Lower leg skin (tissue), 4 donors: Measurements from ENCODE around the gene EFTUD2. TPM values are rescaled to one million over a fixed set of nuclear protein-coding genes. Genes with fewer than 3 reads are reported as not detected.

Experiments used
- DNase-seq, 2 donors: peaks; one replicate each; pipeline ENCODE4 v3.0.0-alpha.2; 2019; ENCODE audit warnings: low spot score in 2 of 2
- H3K4me3 ChIP-seq: fragments of 200-600 bp; sonication (generic); 2 replicates; pipeline ENCODE4 v1.5.1; 2017; ENCODE audit warnings: mild to moderate bottlenecking, low read depth; ENCODE audit not compliant: poor library complexity, severe bottlenecking
- POLR2A ChIP-seq, 2 donors: fragments of 450-650 bp; IDR thresholded peaks; one replicate each; pipeline ENCODE4 v1.6.1; 2016 to 2017; ENCODE audit warnings: antibody characterized with exemption in 2 of 2, mild to moderate bottlenecking in 1 of 2, moderate library complexity in 1 of 2
- WGBS, 2 donors: methylation state at CpG; one replicate each; pipeline ENCODE4 v1.1.5; 2018; 5-methylcytosine and 5-hydroxymethylcytosine counted together
- intact Hi-C: fragments of 100-400 bp; cut with DNase I; formaldehyde crosslinking; loops from one replicate; pipeline ENCODE4 v1.15.0; 2023; ENCODE audit warnings: low total_unique reads
- microRNA-seq, 2 donors: library from miRNA; unstranded; fragments of <30 nt; microRNA quantifications; one replicate each; pipeline ENCODE4, GENCODE V29; 2016; ENCODE audit warnings: borderline replicate concordance in 2 of 2, borderline number of aligned reads in 1 of 2
- total RNA-seq, 4 donors: library from RNA; depleted of rRNA; stranded (reverse); fragments of >200 nt; gene quantifications; one replicate each; pipeline ENCODE4 v1.1.0, GENCODE V29; 2016
- TF ChIP-seq, protein P1 (sequence below), 3 donors: fragments of 450-650 bp; IDR thresholded peaks; one replicate each; pipeline ENCODE4 v1.5.1; 2016; ENCODE audit warnings: antibody characterized with exemption in 3 of 3, mild to moderate bottlenecking in 3 of 3, moderate library complexity in 2 of 3

EFTUD2 gene
- total RNA-seq, 4 donors from 2014 or later = 45.0 to 69.2 (median 51.5) TPM

DNA sequence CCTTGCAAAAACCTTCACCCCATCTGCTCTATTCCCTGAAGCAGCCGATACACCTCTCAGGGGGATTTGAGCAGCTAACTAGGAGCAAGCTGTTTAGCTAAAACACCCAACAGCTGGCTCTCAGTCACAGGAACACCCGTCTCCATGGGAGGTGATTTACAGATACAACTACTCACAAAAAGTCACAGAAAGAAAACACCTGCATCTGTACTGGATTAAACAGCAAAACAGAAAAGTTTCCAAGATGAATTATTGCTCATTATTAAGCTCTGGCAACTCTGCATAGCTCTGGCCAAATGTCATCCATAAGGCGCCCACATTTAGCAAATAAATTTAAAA, 91.5 kb downstream of the EFTUD2 start:
- no peak overlapping the region for H3K4me3 ChIP-seq
- DNase-seq = no peak
- intact Hi-C loops = no loop called here
- TF ChIP-seq POLR2A (IDR thresholded peaks at IDR 0.05) = no peak
- TF ChIP-seq, protein P1, sequence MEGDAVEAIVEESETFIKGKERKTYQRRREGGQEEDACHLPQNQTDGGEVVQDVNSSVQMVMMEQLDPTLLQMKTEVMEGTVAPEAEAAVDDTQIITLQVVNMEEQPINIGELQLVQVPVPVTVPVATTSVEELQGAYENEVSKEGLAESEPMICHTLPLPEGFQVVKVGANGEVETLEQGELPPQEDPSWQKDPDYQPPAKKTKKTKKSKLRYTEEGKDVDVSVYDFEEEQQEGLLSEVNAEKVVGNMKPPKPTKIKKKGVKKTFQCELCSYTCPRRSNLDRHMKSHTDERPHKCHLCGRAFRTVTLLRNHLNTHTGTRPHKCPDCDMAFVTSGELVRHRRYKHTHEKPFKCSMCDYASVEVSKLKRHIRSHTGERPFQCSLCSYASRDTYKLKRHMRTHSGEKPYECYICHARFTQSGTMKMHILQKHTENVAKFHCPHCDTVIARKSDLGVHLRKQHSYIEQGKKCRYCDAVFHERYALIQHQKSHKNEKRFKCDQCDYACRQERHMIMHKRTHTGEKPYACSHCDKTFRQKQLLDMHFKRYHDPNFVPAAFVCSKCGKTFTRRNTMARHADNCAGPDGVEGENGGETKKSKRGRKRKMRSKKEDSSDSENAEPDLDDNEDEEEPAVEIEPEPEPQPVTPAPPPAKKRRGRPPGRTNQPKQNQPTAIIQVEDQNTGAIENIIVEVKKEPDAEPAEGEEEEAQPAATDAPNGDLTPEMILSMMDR (IDR thresholded peaks at IDR 0.05) = no peak
- WGBS, 2 donors = 69 to 70% methylated on average over 3 of the region's 3 CpGs

DNA sequence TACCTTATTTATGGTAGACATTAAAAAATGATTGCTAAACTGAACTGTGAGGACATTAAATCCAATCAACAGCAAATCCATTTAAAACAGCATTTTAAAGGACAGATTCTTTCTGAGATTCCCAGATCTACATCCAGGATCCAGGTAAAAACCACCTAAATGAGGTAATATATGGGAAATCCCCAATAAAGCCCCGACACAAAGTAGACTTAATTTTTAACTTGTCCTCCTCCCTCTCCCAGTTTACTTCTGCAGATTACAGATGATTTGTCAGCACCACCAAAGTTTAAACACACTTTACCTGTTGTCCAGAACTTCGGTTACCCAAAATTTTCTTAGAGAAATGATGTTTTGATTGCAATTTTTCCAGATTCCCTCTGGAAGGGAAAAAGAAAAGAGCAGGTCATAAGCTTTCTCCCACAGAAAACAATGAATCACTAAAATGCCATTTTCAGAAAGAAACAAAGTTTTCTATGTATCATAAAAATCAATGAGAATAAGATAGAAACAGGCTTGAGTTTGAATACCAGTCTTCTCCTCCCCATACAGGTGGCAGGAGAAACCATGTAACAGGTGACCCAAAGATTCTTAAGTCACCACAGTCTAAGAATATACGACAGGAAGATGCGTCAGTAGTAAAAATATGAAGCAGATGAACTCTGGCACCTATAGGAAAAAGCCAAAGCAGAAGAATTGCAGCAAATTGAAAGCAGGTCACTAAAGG, 92.0 kb downstream of the EFTUD2 start:
- no peak for TF ChIP-seq POLR2A (IDR thresholded peaks at IDR 0.05)
- DNase-seq = no peak
- 78 to 80% methylated on average over 4 of the region's 4 CpGs for WGBS, 2 donors
- H3K4me3 ChIP-seq = no peak overlapping the region
- intact Hi-C loops = no loop called here

DNA sequence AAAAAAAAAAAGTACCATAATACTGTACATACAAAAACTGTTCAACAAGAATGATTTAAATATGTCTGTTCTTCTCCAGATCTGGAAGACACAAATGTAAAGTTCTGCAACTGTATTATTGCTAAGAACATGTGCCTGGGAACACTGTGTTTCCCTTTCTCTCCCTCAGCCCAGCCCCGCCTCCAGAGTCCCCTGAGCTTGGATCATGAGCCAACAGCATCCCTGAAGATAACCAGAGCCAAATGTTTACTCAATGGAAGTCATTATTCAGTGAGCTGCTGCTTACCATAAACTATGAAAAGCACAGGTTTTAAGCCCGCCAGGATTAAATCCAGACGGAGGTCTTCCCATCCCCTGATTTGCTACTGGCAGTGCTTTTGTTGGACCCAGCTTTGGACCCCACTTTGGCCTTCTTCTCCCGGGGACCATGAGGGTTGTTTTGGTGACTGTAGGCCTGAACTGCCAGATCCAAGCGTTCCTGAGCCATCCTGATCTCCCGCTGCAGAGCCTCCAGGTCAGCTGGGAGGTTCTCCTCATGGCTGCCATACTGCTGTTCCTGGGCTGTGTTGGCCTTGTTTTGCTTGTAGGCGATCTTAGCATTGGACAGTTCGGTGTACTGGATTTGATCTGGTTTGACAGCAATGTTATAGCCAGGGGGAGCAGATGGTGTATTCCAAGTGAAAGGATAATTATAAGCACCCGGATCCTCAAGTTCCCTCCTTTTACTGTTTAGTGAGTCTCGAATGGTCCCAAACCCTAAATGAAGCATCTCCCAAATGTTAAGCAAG, 94.7 kb downstream of the EFTUD2 start:
- intact Hi-C loops = no loop called here
- H3K4me3 ChIP-seq = no peak overlapping the region
- whole genome bisulfite sequencing, 2 donors = 86 to 92% methylated on average over 10 of the region's 10 CpGs
- TF ChIP-seq, protein P1 (IDR thresholded peaks at IDR 0.05) = no peak
- TF ChIP-seq POLR2A (IDR thresholded peaks at IDR 0.05) = no peak
- DNase-seq = peak in 1 of 2 donors; percentile 54

DNA sequence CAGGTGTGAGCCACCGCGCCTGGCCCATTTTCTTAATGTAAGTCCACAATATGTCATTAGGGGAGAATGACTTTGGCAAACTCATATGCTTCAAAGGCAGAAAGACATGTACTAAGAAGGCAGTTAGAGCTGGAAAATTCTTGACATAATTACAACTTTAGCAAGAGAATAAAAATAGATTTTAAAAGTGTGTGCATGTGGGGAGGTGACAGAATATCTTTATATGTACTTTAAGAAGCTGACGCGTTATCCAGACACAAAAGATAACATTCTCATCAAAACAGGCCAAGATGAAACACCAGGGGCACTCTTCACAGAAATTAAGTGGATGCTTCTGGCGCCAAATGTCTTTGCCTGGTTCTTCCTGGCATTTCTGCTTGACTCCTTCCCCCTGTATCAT, 97.4 kb downstream of the EFTUD2 start:
- TF ChIP-seq, protein P1 (IDR thresholded peaks at IDR 0.05) = no peak
- TF ChIP-seq POLR2A (IDR thresholded peaks at IDR 0.05) = no peak
- intact Hi-C loops = no loop called here
- DNase-seq = peak in 1 of 2 donors; percentile 48
- H3K4me3 ChIP-seq = no peak overlapping the region
- 95 to 96% methylated on average over 5 of the region's 5 CpGs for WGBS, 2 donors

Small RNA genes lying within 50 kb of the gene (microRNA-seq; reads per million reads assigned to microRNA genes)
- 0 reads per million in 2 donors for gene MIR6783

Other genes starting within 250 kb of the EFTUD2 start
- under 1 TPM in 1 of 4 donors, not detected in 3; 0.17 TPM for gene MEIOC, start 243.0 kb downstream of the EFTUD2 start, total RNA-seq
- 10 to 100 TPM; 13.2 to 19.2 (median 14.4) TPM for gene CCDC43, start 209.7 kb downstream of the EFTUD2 start, total RNA-seq
- gene DBF4B, start 190.8 kb downstream of the EFTUD2 start, total RNA-seq = 1 to 10 TPM; 1.3 to 3.5 (median 2.1) TPM
- 1 to 10 TPM in 3 of 4 donors, not detected in 1; 1.5 to 2.5 (median 2.3) TPM for gene ADAM11, start 140.5 kb downstream of the EFTUD2 start, total RNA-seq
- 1 to 10 TPM in 2 of 4 donors, under 1 TPM in 2; 0.25 to 4.6 (median 1.6) TPM for gene GJC1, start 69.2 kb downstream of the EFTUD2 start, total RNA-seq
- under 1 TPM in 1 of 4 donors, not detected in 3; 0.52 TPM for gene HIGD1B, start 51.6 kb downstream of the EFTUD2 start, total RNA-seq
- under 1 TPM in 1 of 4 donors, not detected in 3; 0.25 TPM for gene GFAP, start 16.1 kb upstream of the EFTUD2 start, total RNA-seq
- gene KIF18B, start 48.3 kb upstream of the EFTUD2 start, total RNA-seq = 1 to 10 TPM; 1.0 to 2.4 (median 1.5) TPM
- gene C1QL1, start 68.9 kb upstream of the EFTUD2 start, total RNA-seq = 1 to 10 TPM in 1 of 4 donors, under 1 TPM in 3; 0.21 to 1.4 (median 0.73) TPM
- gene DCAKD, start 152.2 kb upstream of the EFTUD2 start, total RNA-seq = 10 to 100 TPM; 47.9 to 70.2 (median 61.0) TPM
- 100 to 1,000 TPM in 1 of 4 donors, 10 to 100 TPM in 3; 37.3 to 101 (median 60.3) TPM for gene NMT1, start 161.9 kb upstream of the EFTUD2 start, total RNA-seq
- gene PLCD3, start 233.1 kb upstream of the EFTUD2 start, total RNA-seq = 100 to 1,000 TPM in 3 of 4 donors, 10 to 100 TPM in 1; 65.7 to 180 (median 105) TPM
- 10 to 100 TPM in 2 of 4 donors, 1 to 10 TPM in 2; 8.2 to 14.9 (median 10.1) TPM for gene ACBD4, start 236.2 kb upstream of the EFTUD2 start, total RNA-seq
- 10 to 100 TPM; 20.9 to 32.7 (median 25.0) TPM for gene HEXIM1, start 249.0 kb upstream of the EFTUD2 start, total RNA-seq